T-helper 2 cell treated with Interferon-gamma antibody and Interleukin-4, amounts not matched to agents 100 ng/mL and 5 ng/mL, for 36 hours (primary cell): ENCODE measurements around the gene MYRIP. TPM values are rescaled to one million over a fixed set of nuclear protein-coding genes. Genes with fewer than 3 reads are reported as not detected.
"Not testable (repeated sequence)": the region's sequence is repeated elsewhere in the genome, so short reads cannot be mapped to it uniquely, and the experiment has no call there.

Experiments
- intact Hi-C: fragments of 100-400 bp; cut with micrococcal nuclease; formaldehyde crosslinking; loops from one replicate; pipeline ENCODE4 v1.15.1; 2023
- total RNA-seq: library from RNA; stranded (reverse); gene quantifications from 2 replicates; pipeline ENCODE4 v1.2.3, GENCODE V29; 2022

The MYRIP gene
- total RNA-seq, 1 donor from 2014 or later: not detected

DNA sequence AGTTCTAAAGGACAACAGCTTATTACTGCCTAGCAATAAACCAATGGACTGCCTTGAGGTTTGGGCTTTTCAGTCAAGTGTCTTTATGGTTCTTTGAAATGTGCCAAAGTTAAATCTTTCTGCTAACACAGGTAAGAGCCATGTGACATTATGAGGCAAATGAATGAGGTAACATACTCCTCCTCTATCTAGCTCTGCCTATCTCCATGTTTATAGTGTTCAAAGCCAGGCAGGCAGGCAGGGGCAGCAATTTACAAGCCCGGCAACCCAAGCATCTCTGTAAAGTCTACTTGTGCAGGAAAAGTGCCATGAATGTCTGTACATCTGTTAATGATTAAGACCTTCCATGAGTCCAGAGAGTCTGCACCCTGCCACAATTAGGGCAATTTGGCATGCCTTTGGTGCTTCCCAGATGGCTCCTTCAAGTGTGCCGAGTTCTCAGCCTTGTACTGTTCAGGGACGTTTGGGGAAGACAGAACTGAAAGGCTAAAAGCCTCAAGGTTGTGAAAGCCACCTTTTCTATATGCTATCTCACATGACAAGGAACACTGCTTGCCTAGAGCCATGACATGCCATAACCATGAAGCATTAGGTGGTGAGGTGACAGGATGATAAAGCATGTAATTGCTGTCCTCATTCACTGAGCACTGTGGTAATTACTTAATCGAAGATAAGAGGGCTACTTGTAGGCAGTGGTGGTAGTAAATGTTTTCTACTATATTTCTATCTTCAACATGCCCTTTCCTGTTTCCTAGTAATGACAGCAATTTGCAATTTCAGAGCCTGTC, 458.7 kb downstream of the MYRIP start:
- intact Hi-C loops: no loop called here

DNA sequence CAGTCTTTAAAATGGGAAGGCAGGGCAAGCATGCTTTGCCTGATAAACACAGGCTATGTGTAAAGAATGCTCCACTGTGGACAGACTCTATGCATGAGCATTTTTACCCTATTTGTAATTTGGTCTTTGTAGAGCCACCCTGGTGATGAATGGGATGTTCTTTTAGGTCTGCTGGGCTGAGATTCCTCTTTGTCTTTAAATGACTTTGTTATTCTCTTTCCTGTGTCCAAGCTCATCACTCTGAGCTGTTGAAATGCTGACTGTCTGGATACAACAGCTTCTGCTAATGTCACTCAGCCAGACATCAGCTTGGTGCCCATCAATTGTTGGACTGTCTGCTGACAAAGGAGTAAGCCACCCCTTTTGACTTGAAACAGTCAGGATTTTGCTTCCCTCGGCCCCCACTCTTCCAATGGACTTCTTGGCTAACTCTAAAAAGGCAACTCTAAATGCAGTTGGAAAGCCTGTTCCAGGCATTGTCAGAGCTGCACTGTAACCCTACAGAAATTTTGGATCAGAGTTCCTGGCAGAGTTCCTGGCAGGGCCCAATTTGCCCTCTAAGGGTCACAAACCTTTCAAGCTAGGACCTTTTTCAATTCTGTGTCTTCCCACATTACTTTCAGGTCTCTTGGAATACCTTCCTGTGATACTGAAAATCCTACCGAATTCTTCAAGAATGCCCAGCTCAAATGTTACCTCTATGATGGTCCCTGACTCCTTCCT, 459.6 kb downstream of the MYRIP start:
- intact Hi-C loops: no loop called here

DNA sequence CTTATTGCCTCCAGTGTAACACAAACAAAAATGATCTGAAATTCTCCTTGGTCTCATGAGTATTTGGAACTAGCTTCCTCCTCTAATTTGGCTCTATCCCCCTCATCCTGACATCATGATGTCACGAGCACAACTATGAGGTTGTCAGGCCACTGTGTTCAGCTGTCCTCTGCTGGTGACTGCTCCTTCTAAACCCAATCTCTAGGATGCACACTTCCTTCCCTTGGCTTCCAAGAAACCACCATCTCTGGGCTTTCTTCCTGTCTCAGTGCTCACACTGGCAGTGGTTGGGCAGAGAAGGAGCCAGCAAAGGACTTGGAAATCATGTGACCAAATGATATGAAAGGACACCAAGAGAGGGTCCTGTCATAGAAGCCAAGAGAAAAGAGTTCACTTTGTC, 469.4 kb downstream of the MYRIP start:
- intact Hi-C loops: no loop called here

DNA sequence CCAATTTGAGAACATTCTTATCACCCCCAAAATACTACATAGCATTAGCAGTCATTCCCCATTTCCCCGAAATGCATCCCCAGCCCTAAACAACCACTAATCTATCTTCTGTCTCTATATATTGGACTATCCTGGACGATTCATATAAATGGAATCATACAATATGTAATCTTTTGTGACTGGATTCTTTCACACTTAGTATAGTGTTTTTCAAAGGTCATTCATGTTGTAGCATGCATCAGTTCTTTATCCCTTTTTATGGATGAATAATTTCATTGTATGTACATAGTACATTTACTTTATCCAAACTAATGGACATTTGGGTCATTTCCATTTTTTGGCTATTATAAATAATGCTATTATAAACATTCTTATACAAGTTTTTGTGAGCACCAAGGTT, 472.6 kb downstream of the MYRIP start:
- intact Hi-C loops: no loop called here

DNA sequence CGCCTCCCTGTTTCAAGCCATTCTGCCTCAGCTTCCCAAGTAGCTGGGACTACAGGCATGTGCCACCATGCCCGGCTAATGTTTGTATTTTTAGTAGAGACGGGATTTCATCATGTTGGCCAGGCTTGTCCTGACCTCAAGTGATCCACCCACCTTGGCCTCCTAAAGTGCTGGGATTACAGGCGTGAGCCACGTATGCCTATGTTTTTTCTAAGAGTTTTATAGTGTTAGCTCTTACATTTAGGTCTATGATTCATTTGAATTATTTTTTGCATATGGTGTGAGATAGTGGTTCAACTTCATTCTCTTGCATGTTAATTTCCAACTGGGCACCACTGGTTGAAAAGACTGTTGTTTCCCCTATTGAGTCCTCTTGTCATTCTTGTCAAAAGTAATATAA, 473.6 kb downstream of the MYRIP start:
- intact Hi-C loops: not testable (repeated sequence)

DNA sequence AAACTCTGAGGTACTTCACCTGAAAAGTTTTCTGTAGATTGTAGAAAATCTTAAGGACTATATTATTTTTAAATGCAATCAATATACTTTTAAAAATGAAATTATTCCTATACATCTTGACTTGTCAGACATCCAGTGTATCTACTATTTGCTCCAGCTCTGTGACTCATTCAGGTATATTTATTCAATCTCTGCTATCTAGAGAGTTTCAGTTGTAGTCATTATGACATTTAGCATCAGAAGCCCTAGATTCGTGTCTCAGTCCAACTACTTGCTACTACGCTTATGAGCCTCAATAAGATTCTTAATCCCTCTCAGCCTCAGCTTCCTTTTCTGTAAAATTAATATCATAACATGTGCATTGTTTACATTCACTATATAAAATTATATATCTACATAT, 477.8 kb downstream of the MYRIP start:
- intact Hi-C loops: no loop called here

DNA sequence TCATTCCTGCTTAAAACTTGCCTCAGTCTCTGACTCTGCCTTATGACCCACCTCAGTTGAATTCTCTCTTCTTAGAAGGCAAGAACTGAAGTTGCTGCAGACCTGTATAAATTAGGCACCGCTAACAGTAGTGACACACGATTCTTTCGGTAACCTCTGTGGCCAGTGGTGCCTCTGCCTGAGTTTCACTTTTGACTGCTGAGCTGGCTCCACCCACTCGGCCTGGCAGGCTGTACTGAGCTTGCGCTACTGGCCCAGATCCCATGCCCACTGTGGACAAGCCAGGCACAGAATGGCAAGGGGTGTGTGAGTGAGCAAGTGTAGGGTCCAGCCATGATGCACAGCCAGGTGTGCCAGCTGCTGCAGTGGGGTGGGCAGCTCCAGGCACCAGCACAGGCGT, 481.0 kb downstream of the MYRIP start:
- intact Hi-C loops: no loop called here

DNA sequence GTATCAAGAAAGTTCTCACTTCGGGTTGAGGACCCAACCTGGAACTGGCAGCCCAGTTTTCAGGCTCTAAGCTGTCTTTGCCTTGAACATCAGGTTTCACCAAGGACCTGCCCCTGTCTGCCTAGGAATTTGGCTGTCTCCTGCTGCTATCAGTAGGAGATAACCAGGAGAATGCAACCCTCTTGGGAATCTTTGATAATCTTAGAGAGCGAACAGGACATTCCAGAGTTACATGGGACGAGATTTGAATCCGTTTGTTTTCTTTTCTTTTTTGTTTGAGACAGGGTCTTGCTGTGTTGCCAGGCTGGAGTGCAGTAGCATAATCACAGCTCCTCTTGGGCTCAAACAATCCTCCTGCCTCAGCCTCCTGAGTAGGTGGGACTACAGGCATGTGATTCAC, 482.1 kb downstream of the MYRIP start:
- intact Hi-C loops: no loop called here

DNA sequence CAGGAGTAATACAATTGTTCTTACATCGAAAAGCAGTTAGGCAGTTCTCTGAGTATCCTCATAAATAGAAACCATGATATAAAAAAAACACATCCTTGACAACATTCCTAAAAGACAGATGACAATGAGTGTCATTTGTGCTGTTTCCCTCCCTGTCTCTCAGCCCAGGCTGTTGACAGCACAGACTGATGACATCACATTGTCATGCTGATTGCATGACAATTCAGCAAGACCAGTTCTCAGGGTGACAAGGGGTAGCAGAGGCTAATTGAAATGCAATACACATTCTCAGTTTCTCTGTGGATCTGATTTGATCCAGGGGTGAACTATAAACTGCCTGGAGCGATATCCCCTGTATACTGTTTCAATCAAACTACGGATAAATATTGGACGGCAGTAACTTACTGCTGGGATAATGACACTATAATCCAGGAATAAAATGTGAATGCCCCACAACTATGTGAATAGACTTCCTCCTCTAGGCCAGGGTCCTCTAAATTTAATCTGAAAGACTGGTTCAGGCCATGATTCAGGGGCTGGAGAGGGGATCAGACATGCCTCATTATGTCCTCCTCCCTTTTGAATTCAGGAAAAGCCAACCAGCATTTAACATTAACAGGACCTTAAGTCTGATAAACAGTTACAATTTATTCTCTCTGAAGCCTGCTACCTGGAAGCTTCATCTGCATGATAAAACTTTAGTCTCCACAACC, 483.4 kb downstream of the MYRIP start:
- intact Hi-C loops: no loop called here

DNA sequence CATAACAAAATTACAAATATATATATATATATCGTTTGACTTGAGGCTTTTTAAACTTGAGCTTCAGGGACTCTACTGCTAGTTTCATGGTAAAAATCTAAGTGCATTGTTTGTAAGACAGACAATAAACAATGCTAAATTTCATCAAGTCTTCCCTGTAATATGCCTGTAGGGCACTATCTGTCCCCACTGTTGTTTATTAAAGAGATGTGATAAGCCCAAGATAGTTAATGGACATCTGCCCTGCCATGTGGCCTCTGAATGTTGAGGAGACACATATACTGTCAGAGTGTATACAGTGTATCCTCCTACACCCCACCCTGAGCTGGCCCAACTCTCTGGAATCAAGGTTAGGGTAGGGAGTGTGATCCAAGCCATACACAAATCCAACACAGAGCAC, 485.0 kb downstream of the MYRIP start:
- intact Hi-C loops: no loop called here

DNA sequence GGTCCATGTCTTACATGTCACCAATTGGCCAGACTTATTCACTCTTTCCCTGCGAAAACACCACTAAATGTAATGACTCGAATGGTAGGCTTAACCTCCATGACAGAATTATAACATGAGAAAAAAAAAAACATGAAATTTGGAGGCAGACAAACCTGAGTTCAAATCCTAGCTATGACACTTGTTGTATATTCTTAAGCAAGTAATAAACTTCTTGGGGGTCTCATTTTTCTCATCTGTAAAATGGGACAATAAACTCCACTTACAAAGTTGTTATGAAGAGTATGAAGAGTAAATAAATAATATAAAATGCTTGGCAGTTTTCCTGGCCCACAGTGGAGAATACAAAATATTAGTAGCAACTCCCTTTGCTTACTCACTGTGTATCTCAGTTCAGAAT, 488.7 kb downstream of the MYRIP start:
- intact Hi-C loops: no loop called here

DNA sequence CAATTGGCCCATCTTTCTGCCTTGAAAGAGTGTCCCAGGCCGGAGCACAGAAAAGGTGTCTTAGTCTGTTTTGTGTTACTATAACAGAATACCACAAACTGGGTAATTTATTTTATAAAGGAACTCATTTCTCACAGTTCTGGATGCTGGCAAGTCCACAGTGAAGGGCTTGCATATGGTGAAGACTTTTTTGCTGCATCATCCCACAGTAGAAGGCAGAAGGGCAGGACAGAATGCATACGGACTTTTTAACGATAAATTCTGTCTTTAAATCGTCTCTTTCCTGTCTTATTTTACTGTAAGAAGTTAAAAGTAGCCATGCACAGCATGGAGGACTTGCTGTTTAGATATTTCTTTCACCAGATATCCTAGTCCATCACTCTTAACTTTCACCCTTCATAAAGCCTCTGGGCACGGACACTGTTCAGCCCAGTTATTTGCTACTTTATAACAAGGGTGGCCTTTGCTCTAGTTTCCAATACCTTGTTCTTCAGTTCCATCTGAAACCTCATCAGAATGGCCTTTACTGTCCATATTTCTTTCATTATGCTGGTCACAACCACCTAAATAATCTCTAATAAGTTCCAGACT, 489.8 kb downstream of the MYRIP start:
- intact Hi-C loops: no loop called here

DNA sequence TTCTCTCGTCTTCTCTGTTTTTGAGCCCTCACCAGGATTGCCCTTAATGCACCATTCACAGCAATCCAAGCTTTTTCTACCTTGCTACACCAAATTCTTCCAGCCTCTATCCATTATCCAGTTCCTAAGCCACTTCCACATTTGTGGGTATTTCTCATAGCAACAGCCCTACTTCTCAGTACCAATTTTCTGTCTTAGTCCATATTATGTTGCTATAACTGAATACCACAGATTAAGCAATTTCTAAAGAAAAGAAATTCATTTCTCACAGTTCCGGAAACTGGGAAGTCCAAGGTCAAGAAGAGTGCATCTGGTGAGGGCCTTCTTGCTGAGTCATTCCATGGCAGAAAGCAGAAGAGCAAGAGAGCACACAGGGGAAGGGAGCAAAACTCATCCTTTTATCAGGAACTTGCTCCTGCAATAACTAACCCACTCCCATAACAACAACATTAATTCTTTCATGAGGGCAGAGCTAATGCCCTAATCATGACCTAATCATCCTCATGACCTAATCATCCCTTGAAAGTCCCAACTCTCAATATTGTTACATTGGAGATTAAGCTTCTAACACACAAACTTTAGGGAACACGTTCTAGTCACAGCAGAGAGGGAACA, 490.4 kb downstream of the MYRIP start:
- intact Hi-C loops: no loop called here

DNA sequence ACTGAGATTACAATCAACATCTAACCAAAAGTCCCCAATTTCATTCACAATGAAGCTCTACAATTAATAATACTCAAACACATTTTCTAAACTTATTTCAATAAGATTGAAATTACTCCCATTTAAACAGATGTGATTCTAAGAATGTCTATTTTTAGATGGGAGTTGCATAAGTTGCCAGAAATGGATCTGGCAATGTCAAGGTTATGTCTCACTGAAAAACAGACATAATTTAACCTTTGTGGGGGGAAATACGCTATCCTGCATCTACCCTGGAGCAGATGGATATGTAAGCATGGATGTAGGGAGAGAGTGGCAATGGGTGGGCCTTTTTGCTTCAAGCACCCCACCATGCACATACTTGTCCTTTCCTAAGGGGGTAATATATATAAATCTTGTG, 493.4 kb downstream of the MYRIP start:
- intact Hi-C loops: no loop called here

DNA sequence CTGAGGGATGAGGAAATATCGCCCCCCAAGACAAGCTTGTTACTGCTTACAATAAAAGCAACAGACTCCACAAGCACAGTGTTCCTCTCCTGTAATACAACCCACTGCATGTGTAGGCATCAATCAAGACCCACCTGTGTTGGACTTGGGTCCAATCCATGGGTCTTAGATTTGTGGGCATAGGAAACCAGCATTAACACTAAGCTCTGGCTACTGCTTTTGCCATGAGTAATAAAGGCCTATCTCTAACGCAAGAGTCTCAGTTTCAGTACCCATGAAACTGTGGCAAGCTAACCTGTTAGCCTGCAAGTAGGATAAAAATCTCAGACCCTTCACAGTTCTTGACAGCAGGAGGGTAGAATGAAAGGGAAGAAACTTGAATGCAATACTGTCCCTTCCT, 494.9 kb downstream of the MYRIP start:
- intact Hi-C loops: no loop called here

DNA sequence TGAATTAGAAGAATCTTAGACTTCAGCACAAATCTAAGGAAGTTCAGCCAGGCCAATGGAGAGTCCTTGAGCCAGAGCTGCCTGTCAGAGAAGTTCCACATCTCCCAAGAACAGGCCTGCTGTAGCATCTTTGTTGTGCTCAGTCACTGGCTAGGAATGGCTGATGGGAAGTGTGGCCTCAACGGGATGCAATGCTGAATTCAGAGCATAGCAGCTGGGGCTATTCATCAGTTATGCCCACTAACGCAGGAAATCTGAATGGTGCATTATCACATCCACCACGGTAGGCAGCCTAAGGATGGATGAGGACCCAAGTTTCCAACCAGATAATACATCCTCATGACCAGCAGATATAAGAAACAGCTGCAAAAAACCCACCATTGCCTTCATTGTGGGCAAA, 496.9 kb downstream of the MYRIP start:
- intact Hi-C loops: loop anchor here (5.0 kb wide), 1 partner anchor 899 kb away; the partner anchor contains the start of gene RPSA

DNA sequence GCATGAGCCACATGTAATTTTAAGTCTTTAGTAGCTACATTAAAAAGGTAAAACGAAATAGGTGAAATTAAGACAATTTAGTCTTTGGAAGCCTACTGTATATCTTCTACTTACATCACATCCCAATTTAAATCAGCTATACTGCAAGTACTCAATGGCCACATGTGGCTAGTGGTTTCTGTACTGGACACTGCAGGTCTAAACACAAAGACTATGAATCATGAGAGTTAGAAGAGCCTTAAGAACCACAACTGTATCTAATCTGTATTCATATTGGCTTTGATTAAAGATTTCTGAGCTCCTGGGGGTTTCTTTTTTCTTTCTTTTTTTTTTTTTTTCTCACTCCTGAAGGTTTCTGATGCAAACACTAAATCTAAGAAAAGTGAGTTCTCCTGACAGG, 497.8 kb downstream of the MYRIP start:
- intact Hi-C loops: loop anchor here (5.0 kb wide), 1 partner anchor 900 kb away; the partner anchor contains the start of gene RPSA

DNA sequence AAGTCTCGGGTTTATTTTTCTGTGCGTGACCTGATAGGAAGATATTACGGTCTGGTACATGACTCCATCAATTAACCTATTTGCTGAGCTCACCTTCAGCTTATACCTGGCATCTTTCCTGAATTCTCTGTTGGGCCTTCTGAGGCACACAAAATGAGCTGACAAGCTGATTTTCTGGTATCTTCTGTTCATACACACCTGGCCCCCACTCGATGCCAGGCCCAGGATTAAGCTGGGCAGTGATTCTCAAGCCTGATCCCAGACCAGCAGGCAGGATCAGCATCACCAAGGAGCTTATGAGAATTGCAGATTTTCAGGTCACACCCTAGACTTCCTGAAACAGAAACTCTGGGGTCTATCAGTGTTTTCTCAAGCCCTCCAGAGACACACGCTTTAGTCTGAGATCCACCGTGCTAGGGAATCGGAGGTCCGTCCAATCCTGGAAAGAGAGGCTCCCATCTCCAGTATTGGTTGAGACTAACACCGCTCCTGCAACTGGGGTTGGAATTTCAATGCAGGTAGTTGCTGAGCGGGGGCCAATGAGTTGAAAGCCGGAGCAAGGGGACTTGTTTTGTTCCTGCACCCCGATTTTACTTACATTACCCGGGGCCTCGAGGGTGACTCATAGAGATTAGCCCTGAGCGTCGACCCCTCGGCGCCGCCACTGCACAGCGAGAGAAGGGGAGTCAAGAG, 499.5 kb downstream of the MYRIP start:
- intact Hi-C loops: loop anchor here (1.0 to 5.0 kb wide), 9 partner anchors 116 to 1653 kb away; partner anchors contain the start of genes CTNNB1, RPL14, RPSA and SCN11A

DNA sequence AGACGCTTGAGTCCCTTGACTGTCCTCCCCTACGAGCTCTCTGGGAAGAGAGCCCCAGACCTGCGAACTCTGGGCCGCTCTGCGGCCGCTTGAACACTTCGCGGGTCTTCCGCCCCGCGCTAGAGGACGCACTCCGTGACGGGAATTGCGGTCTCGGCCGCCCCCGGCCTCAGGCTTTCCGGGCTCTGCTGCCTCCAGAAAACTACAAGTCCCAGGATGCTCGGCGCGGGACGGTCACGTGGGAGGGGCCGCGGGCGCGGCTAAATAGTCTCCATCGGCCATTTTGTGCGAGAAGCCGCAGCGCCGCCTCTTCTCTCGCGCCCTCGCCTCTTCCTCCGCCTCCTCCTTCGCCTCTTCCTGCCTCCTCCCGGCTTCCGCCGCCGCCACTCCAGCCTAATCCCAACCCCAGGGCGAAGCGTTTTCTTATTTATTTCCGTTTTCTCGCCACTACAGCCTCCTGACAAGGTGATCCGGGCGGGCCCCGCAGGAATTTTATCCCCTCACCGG, 500.1 kb downstream of the MYRIP start, which contains the start of gene EIF1B:
EIF1B (plus strand) TSS at position 290 of the 507 bp plus-strand sequence. CDS start 235 bp downstream, outside the sequence.
- intact Hi-C loops: loop anchor here (1.0 to 5.0 kb wide), 9 partner anchors 117 to 1653 kb away; partner anchors contain the start of genes CTNNB1, RPL14, RPSA and SCN11A
